WI38 (cell line): ENCODE data around the gene C14orf132.

Source experiments
- H3K4me3 ChIP-seq: 2 replicates; pipeline ENCODE4 v1.5.1; 2011; ENCODE audit warnings: low read depth, mild to moderate bottlenecking, control low read depth, low read length
- TF ChIP-seq, protein P1 (sequence below): IDR thresholded peaks from 2 replicates; pipeline ENCODE4 v1.5.1; 2012; ENCODE audit warnings: low read depth, mild to moderate bottlenecking, control low read depth, low read length

C14orf132 gene

GRCh38 chr14:96086032-96086431 is 46.9 kb downstream of the C14orf132 start:
- TF ChIP-seq, protein P1, sequence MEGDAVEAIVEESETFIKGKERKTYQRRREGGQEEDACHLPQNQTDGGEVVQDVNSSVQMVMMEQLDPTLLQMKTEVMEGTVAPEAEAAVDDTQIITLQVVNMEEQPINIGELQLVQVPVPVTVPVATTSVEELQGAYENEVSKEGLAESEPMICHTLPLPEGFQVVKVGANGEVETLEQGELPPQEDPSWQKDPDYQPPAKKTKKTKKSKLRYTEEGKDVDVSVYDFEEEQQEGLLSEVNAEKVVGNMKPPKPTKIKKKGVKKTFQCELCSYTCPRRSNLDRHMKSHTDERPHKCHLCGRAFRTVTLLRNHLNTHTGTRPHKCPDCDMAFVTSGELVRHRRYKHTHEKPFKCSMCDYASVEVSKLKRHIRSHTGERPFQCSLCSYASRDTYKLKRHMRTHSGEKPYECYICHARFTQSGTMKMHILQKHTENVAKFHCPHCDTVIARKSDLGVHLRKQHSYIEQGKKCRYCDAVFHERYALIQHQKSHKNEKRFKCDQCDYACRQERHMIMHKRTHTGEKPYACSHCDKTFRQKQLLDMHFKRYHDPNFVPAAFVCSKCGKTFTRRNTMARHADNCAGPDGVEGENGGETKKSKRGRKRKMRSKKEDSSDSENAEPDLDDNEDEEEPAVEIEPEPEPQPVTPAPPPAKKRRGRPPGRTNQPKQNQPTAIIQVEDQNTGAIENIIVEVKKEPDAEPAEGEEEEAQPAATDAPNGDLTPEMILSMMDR: no peak
- no peak overlapping the region for H3K4me3 ChIP-seq

GRCh38 chr14:96086574-96087077 is 47.5 kb downstream of the C14orf132 start:
- TF ChIP-seq, protein P1: no peak
- H3K4me3 ChIP-seq: no peak overlapping the region

- H3K4me3 ChIP-seq: no peak overlapping the region
- TF ChIP-seq, protein P1: no peak
These were observed 48.9 kb downstream of the C14orf132 start for GRCh38 chr14:96088074-96088473.

- TF ChIP-seq, protein P1: no peak
- no peak overlapping the region for H3K4me3 ChIP-seq
These were observed 49.3 kb downstream of the C14orf132 start for GRCh38 chr14:96088481-96088880.

GRCh38 chr14:96088911-96089310 is 49.7 kb downstream of the C14orf132 start:
- H3K4me3 ChIP-seq: no peak overlapping the region
- TF ChIP-seq, protein P1: no peak

DNA sequence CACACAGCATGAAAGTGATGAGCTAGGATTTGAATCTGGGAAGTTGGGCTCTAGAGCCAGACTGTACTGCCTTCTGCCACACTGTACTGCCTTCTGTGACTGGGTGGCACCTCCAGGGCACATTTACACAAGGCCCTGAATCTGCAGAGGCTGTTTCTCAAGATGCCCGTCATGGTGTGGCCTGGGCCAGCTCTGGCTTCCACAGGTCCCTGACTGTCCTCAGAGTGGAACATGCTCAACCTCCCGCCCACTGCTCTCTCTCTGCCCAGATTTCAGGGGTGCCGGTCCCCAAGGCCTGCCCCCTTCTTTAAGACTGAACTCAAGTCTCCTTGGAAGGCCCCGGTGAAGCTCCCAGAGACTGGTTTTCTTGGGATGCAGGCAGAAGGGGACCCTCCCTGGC is 50.2 kb downstream of the C14orf132 start:
- TF ChIP-seq, protein P1: no peak
- H3K4me3 ChIP-seq: no peak overlapping the region

GRCh38 chr14:96090441-96091148 is 51.4 kb downstream of the C14orf132 start:
- TF ChIP-seq, protein P1: no peak
- H3K4me3 ChIP-seq: no peak overlapping the region
